ENCODE measurements around the gene PHF2. TPM values are rescaled to one million over a fixed set of nuclear protein-coding genes. Genes with fewer than 3 reads are reported as not detected.
"Not testable (repeated sequence)": the region's sequence is repeated elsewhere in the genome, so short reads cannot be mapped to it uniquely, and the experiment has no call there.

Gene PHF2
- total and polyA plus RNA-seq, 2 experiments from 2014 or later: 4.6 to 16.5 TPM

- Histone ChIP-seq H3F3A (ENCODE audit: insufficient read depth) (no peaks in the 10 kb centered on the region), H4K20me1 (ENCODE audit: insufficient read depth) (no peaks in the 10 kb centered on the region), H3K27me3 (replicated peaks; ENCODE audit: insufficient read depth) (no peaks in the 10 kb centered on the region), H3K4me3 (no peak overlapping the region), H3K4me2 (ENCODE audit: unreplicated experiment) (no peak overlapping the region), H3K79me2 (ENCODE audit: insufficient read depth) (no peaks in the 10 kb centered on the region), H3K4me1 (ENCODE audit: insufficient read depth) (no peaks in the 10 kb centered on the region), H3K27ac (no peak overlapping the region), H3K36me3 (ENCODE audit: low read depth) (no peaks in the 10 kb centered on the region; the same call in 1 of the 2 replicates), H3K9me3 (ENCODE audit: low read depth) (no peaks in the 10 kb centered on the region), H2AFZ (no peak overlapping the region), H3K9ac (no peak overlapping the region), H3K9me2 (ENCODE audit: insufficient read depth) (peaks cover 7% of the 10 kb centered on the region; the same call in 1 of the 2 replicates)
- 92 to 95% methylated on average over 15 of the region's 15 CpGs for WGBS, 2 experiments (ENCODE audit: low coverage in 1 of 2, low lambda C conversion rate in 2 of 2, missing lambda C conversion rate in 2 of 2)
- no peak for TF ChIP-seq EZH2phosphoT487 (IDR thresholded peaks at IDR 0.05; ENCODE audit: insufficient read depth, low read depth)
- no peak for TF ChIP-seq EZH2 (IDR thresholded peaks at IDR 0.05; ENCODE audit: insufficient read depth, poor library complexity, severe bottlenecking)
- in situ Hi-C loops (cut with MboI): no loop called here
- no peak for DNase-seq
Observed at GRCh38 chr9:93664549-93665120, 88.3 kb downstream of the PHF2 start.

DNA sequence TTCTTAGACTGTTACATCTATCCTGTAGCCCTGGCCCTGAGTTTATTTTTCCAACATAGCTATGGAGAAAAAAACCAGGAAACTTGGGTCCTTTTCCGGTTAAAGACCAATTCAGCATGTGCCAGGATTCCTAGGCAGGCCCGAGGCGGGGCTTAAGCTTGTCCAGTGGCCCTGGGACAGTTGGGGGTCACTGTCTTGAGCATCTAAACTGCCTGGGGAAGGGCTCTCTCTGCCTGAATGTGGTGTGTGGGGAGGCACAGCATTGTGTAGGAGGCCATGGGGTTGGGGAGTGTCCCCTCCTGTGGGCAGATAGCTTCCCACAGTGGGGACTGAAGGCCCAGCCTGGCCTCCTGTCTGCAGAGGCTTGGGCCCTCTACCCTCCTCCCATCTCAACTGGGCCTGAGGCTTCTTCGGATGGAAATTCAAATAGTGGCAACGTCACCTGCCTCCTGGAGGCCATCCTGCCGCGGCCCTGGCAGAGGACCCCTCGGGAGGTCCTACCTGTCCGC is 88.8 kb downstream of the PHF2 start:
- no peak overlapping the region for H3K27ac ChIP-seq
- in situ Hi-C loops (cut with MboI): no loop called here
- H3K9ac ChIP-seq: no peak overlapping the region
- no peaks in the 10 kb centered on the region; the same call in 1 of the 2 replicates for H3K36me3 ChIP-seq (ENCODE audit: low read depth)
- H3K27me3 ChIP-seq (replicated peaks; ENCODE audit: insufficient read depth): no peaks in the 10 kb centered on the region
- H4K20me1 ChIP-seq (ENCODE audit: insufficient read depth): no peaks in the 10 kb centered on the region
- no peak overlapping the region for H3K4me2 ChIP-seq (ENCODE audit: unreplicated experiment)
- H3K4me3 ChIP-seq: no peak overlapping the region
- peaks cover 7% of the 10 kb centered on the region; the same call in 1 of the 2 replicates for H3K9me2 ChIP-seq (ENCODE audit: insufficient read depth)
- no peak overlapping the region for H2AFZ ChIP-seq
- DNase-seq: no peak
- 94 to 96% methylated on average over 9 of the region's 9 CpGs for WGBS, 2 experiments (ENCODE audit: low coverage in 1 of 2, low lambda C conversion rate in 2 of 2, missing lambda C conversion rate in 2 of 2)
- no peaks in the 10 kb centered on the region for H3F3A ChIP-seq (ENCODE audit: insufficient read depth)
- TF ChIP-seq EZH2 (IDR thresholded peaks at IDR 0.05; ENCODE audit: insufficient read depth, poor library complexity, severe bottlenecking): no peak
- H3K4me1 ChIP-seq (ENCODE audit: insufficient read depth): no peaks in the 10 kb centered on the region
- H3K79me2 ChIP-seq (ENCODE audit: insufficient read depth): no peaks in the 10 kb centered on the region
- H3K9me3 ChIP-seq (ENCODE audit: low read depth): no peaks in the 10 kb centered on the region

DNA sequence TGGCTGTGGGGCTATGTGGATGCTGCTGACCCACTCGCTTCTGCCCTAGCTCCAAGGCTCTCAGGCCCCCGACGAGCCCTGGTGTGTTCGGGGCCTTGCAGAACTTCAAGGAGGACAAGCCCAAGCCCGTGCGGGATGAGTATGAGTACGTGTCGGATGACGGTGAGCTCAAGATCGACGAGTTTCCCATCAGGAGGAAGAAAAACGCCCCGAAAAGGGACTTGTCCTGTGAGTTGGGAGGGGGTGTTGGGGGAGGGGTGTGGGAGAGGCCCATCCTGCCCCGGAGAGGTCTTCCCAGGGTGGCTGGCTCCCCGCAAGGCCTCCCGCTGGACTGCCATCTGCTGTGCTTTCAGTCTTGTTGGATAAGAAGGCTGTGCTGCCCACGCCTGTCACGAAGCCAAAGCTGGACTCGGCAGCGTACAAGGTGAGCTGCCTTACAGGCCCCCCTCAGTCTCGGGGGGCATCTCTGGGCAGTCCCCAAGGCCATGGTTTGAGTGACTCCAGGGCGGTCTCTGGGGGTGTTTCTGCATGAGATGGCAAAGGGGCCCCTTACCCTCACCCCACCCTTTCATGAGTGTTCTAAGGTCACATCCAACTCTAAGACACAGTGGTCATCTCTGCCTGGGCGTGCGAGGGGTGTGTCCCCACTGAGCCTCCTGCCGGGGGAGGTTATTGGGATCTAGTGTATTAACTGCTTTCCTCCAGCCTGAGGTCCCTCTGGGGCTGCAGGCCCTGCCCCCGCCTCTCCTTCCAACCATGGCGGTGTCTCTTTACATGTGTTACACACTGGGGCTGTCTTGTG is 89.5 kb downstream of the PHF2 start:
- in situ Hi-C loops (cut with MboI): no loop called here
- TF ChIP-seq EZH2phosphoT487 (IDR thresholded peaks at IDR 0.05; ENCODE audit: insufficient read depth, low read depth) (no peak), EZH2 (IDR thresholded peaks at IDR 0.05; ENCODE audit: insufficient read depth, poor library complexity, severe bottlenecking) (no peak)
- H3K4me3 ChIP-seq: no peak overlapping the region
- no peaks in the 10 kb centered on the region for H3K27me3 ChIP-seq (replicated peaks; ENCODE audit: insufficient read depth)
- H4K20me1 ChIP-seq (ENCODE audit: insufficient read depth): no peaks in the 10 kb centered on the region
- DNase-seq: no peak
- no peaks in the 10 kb centered on the region for H3K9me3 ChIP-seq (ENCODE audit: low read depth)
- no peaks in the 10 kb centered on the region for H3K79me2 ChIP-seq (ENCODE audit: insufficient read depth)
- no peaks in the 10 kb centered on the region for H3F3A ChIP-seq (ENCODE audit: insufficient read depth)
- H3K36me3 ChIP-seq (ENCODE audit: low read depth): no peaks in the 10 kb centered on the region; the same call in 1 of the 2 replicates
- peaks cover 7% of the 10 kb centered on the region; the same call in 1 of the 2 replicates for H3K9me2 ChIP-seq (ENCODE audit: insufficient read depth)
- no peaks in the 10 kb centered on the region for H3K4me1 ChIP-seq (ENCODE audit: insufficient read depth)
- H3K27ac ChIP-seq: no peak overlapping the region
- H2AFZ ChIP-seq: no peak overlapping the region
- H3K4me2 ChIP-seq (ENCODE audit: unreplicated experiment): no peak overlapping the region
- WGBS, 2 experiments (ENCODE audit: low coverage in 1 of 2, low lambda C conversion rate in 2 of 2, missing lambda C conversion rate in 2 of 2): 91 to 94% methylated on average over 22 to 27 of the region's 27 CpGs
- no peak overlapping the region for H3K9ac ChIP-seq

GRCh38 chr9:93666439-93666784 is 90.0 kb downstream of the PHF2 start:
- H3K27me3 ChIP-seq (replicated peaks; ENCODE audit: insufficient read depth); H3K9me3 ChIP-seq (ENCODE audit: low read depth); H3K27ac ChIP-seq; DNase-seq; H3K4me2 ChIP-seq (ENCODE audit: unreplicated experiment); in situ Hi-C loops (cut with MboI); H2AFZ ChIP-seq; H4K20me1 ChIP-seq (ENCODE audit: insufficient read depth); H3F3A ChIP-seq (ENCODE audit: insufficient read depth); H3K9ac ChIP-seq; H3K4me1 ChIP-seq (ENCODE audit: insufficient read depth); H3K4me3 ChIP-seq; H3K79me2 ChIP-seq (ENCODE audit: insufficient read depth); H3K9me2 ChIP-seq (ENCODE audit: insufficient read depth); H3K36me3 ChIP-seq (ENCODE audit: low read depth): not testable (repeated sequence)
- WGBS, 2 experiments (ENCODE audit: low coverage in 1 of 2, low lambda C conversion rate in 2 of 2, missing lambda C conversion rate in 2 of 2): 85 to 92% methylated on average over 6 of the region's 6 CpGs
